DOHH2 (cell line): ENCODE results near the gene RNF187.

ENCODE experiments used
- H3F3A ChIP-seq: fragments of 200-600 bp; sonication (generic), shearing (Covaris generic); 2 replicates; pipeline ENCODE4 v1.6.0; 2016; ENCODE audit warnings: antibody characterized with exemption, mild to moderate bottlenecking; ENCODE audit not compliant: control insufficient read depth, insufficient read depth
- H3K27ac ChIP-seq: fragments of 200-600 bp; sonication (generic); 2 replicates; pipeline ENCODE4 v1.5.1; 2014; ENCODE audit warnings: low read depth, mild to moderate bottlenecking, low read length, moderate library complexity
- H3K27me3 ChIP-seq: fragments of 200-600 bp; sonication (generic); 2 replicates; pipeline ENCODE4 v1.6.1; 2014; ENCODE audit warnings: mild to moderate bottlenecking, low read length, mixed read lengths; ENCODE audit not compliant: control insufficient read depth
- H3K36me3 ChIP-seq: fragments of 200-600 bp; sonication (generic); 2 replicates; pipeline ENCODE4 v1.6.1; 2014; ENCODE audit warnings: mild to moderate bottlenecking, low read length, moderate library complexity, mixed read lengths; ENCODE audit not compliant: control insufficient read depth
- H3K4me1 ChIP-seq: fragments of 200-600 bp; sonication (generic); 2 replicates; pipeline ENCODE4 v1.6.1; 2014; ENCODE audit warnings: mild to moderate bottlenecking, low read length, mixed read lengths; ENCODE audit not compliant: control insufficient read depth
- H3K4me2 ChIP-seq: fragments of 200-600 bp; sonication (generic); 2 replicates; pipeline ENCODE4 v1.6.0; 2014; ENCODE audit warnings: mild to moderate bottlenecking, low read length, moderate library complexity
- H3K4me3 ChIP-seq: fragments of 200-600 bp; sonication (generic); 2 replicates; pipeline ENCODE4 v1.5.1; 2014; ENCODE audit warnings: mild to moderate bottlenecking, low read length, mixed read lengths
- H3K79me2 ChIP-seq: fragments of 200-600 bp; sonication (generic); 2 replicates; pipeline ENCODE4 v1.6.1; 2014; ENCODE audit warnings: mild to moderate bottlenecking, low read length, mixed read lengths; ENCODE audit not compliant: control insufficient read depth
- H3K9me2 ChIP-seq: fragments of 200-600 bp; sonication (generic); replicated peaks from 2 replicates; pipeline ENCODE4 v1.6.1; 2014; ENCODE audit warnings: mild to moderate bottlenecking, low read length, mixed read lengths; ENCODE audit not compliant: control insufficient read depth
- H3K9me3 ChIP-seq: fragments of 200-600 bp; sonication (generic); 2 replicates; pipeline ENCODE4 v1.6.1; 2014; ENCODE audit warnings: antibody characterized with exemption, low read length, mixed read lengths; ENCODE audit not compliant: control insufficient read depth, insufficient read depth
- H4K20me1 ChIP-seq: fragments of 200-600 bp; sonication (generic); 2 replicates; pipeline ENCODE4 v1.6.0; 2014; ENCODE audit warnings: low read depth, mild to moderate bottlenecking, antibody characterized with exemption, low read length, moderate library complexity; ENCODE audit not compliant: control insufficient read depth, insufficient read depth
- EZH2phosphoT487 ChIP-seq: fragments of 200-600 bp; sonication (generic); IDR thresholded peaks from 2 replicates; pipeline ENCODE4 v1.6.1; 2017; ENCODE audit warnings: borderline replicate concordance, mild to moderate bottlenecking, antibody characterized with exemption, low read length, moderate library complexity, mixed read lengths
- TF ChIP-seq, protein P1 (sequence below): fragments of 200-600 bp; sonication (generic); IDR thresholded peaks from one replicate; pipeline ENCODE4 v1.5.1; 2014; ENCODE audit warnings: antibody characterized with exemption, mild to moderate bottlenecking, low read depth, low read length; ENCODE audit not compliant: poor library complexity, severe bottlenecking

Gene RNF187

DNA sequence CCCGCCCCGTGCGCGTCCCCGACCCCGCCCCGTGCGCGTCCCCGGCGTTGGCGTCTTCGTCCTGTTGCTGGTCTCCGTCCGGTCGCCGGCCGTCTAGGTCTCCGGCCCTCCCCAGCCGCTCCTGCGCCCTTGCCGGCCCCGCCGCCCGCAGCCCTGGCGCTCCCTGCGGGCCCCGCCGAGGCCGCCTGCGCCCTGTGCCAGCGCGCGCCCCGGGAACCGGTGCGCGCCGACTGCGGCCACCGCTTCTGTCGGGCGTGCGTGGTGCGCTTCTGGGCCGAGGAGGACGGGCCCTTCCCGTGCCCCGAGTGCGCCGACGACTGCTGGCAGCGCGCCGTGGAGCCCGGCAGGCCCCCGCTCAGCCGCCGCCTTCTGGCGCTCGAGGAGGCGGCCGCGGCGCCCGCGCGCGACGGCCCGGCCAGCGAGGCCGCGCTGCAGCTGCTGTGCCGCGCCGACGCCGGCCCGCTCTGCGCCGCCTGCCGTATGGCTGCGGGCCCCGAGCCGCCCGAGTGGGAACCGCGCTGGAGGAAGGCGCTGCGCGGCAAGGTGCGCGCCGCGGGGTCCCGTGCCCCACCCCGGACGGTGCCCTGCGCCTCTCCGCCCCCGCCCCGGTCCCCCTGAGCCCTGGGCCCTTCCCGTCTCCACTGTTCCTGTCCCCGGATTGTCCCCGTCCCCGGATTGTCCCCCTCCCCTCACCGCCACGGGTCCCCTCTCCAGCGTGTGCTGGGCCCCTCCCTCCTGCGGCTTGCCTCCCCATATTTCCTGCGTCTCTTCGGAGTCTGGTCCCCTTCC, at the start of gene RNF187:
TSS of gene RNF187 (plus strand) at position 47 of the 789 bp plus-strand sequence.
- TF ChIP-seq, protein P1, sequence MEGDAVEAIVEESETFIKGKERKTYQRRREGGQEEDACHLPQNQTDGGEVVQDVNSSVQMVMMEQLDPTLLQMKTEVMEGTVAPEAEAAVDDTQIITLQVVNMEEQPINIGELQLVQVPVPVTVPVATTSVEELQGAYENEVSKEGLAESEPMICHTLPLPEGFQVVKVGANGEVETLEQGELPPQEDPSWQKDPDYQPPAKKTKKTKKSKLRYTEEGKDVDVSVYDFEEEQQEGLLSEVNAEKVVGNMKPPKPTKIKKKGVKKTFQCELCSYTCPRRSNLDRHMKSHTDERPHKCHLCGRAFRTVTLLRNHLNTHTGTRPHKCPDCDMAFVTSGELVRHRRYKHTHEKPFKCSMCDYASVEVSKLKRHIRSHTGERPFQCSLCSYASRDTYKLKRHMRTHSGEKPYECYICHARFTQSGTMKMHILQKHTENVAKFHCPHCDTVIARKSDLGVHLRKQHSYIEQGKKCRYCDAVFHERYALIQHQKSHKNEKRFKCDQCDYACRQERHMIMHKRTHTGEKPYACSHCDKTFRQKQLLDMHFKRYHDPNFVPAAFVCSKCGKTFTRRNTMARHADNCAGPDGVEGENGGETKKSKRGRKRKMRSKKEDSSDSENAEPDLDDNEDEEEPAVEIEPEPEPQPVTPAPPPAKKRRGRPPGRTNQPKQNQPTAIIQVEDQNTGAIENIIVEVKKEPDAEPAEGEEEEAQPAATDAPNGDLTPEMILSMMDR = no peak
- TF ChIP-seq EZH2phosphoT487 = no peak
- H3K4me3 ChIP-seq = peak within 1 kb of the TSS; percentile 99
- no peaks in the 10 kb centered on the region for H3K27me3 ChIP-seq
- H3F3A ChIP-seq = peaks cover 11% of the 10 kb centered on the region
- H3K4me1 ChIP-seq = peaks cover 37% of the 10 kb centered on the region
- H3K9me3 ChIP-seq = no peaks in the 10 kb centered on the region
- H3K27ac ChIP-seq = peak within 1 kb of the TSS; percentile 94
- H3K4me2 ChIP-seq = peak within 1 kb of the TSS; percentile 100
- H3K79me2 ChIP-seq = peaks cover 44% of the 10 kb centered on the region
- H3K9me2 ChIP-seq = no peaks in the 10 kb centered on the region
- no peaks in the 10 kb centered on the region for H4K20me1 ChIP-seq
- H3K36me3 ChIP-seq = peaks cover 47% of the 10 kb centered on the region

DNA sequence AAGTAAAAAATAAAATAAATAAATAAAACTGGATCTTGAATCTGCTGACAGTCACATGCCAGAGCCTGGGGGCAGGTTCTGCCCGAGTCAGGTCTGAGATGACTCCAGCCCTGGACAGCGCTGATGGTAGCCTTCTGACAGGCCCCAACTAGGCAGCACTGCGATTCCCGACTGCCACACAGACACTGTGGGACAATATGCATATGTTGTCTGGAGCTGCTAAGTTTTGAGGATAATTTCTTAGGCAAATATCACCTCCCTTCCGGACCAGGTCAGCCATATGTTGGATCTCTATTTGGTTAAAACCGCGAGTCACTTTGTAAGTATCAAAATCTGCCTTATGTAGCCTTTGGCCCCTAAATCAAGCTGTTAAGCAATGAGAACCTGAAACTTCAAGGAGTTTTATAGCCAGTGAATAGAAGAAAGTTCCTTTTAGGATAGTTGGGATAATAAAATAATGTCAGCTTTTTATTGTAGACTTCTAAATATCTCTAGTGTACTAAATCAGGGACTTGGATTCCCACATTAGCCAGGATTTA, 49.7 kb upstream of the RNF187 start:
- Histone ChIP-seq H3K27ac (no peak overlapping the region), H3F3A (no peaks in the 10 kb centered on the region), H3K27me3 (peaks cover 19% of the 10 kb centered on the region), H3K4me2 (no peak overlapping the region), H3K36me3 (no peaks in the 10 kb centered on the region), H3K79me2 (no peaks in the 10 kb centered on the region), H4K20me1 (no peaks in the 10 kb centered on the region), H3K9me2 (no peaks in the 10 kb centered on the region), H3K4me3 (no peak overlapping the region), H3K9me3 (no peaks in the 10 kb centered on the region), H3K4me1 (no peaks in the 10 kb centered on the region)
- TF ChIP-seq, protein P1 = no peak
- TF ChIP-seq EZH2phosphoT487 = no peak

DNA sequence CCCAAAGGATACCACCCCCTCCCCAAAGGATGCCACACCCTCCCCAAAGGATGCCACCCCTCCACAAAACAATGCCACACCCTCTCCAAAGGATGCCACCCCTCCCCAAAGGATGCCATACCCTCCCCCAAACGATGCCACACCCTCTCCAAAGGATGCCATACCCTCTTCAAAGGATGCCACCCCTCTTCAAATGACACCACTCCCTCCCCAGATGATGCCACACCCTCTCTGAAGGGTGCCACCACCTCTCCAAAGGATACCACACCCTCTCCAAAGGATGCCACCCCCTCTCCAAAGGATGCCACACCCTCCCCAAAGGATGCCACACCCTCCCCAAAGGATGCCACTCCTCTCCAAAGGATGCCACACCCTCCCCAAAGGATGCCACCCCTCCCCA, 48.9 kb upstream of the RNF187 start:
- Histone ChIP-seq H3K9me3 (no peaks in the 10 kb centered on the region), H3F3A (no peaks in the 10 kb centered on the region), H3K4me3 (no peak overlapping the region), H4K20me1 (no peaks in the 10 kb centered on the region), H3K27me3 (peaks cover 19% of the 10 kb centered on the region), H3K4me2 (no peak overlapping the region), H3K79me2 (no peaks in the 10 kb centered on the region), H3K4me1 (no peaks in the 10 kb centered on the region), H3K36me3 (no peaks in the 10 kb centered on the region), H3K9me2 (no peaks in the 10 kb centered on the region), H3K27ac (no peak overlapping the region)
- no peak for TF ChIP-seq EZH2phosphoT487
- TF ChIP-seq, protein P1 = no peak
